ENCODE data around the gene RAB30. TPM values are rescaled to one million over a fixed set of nuclear protein-coding genes. Genes with fewer than 3 reads are reported as not detected.
A peak's percentile ranks its signal among the peaks of the same experiment; 100 is the strongest.

RAB30 gene
- total RNA-seq, 2 experiments from 2014 or later: 11.9 to 14.3 TPM

DNA sequence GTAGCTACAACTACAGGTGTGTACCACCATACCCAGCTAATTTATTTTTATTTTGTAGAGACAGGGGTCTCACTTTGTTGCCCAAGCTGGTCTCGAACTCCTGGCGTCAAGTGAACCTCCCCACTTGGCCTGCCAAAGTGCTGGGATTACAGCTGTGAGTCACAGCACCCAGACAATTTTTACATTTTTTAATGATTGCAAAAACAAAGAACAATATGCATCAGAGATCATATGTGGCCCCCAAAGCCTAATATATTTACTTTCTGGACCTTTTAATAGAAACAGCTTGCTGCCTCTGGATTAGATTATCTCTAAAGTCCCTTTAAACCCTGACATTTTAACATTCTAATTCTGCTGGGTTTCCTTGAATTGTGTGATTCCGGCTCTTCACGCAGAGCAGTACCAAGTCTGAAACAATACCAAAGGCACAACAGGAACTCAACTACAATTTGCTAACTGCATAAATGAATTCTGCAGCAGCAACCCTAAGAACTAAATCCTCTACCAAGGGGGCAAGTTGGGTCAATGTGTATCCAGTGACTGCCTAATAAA, 25.0 kb downstream of the RAB30 start:
- no peak for DNase-seq
- no peak overlapping the region for H3K4me3 Mint-ChIP-seq

DNA sequence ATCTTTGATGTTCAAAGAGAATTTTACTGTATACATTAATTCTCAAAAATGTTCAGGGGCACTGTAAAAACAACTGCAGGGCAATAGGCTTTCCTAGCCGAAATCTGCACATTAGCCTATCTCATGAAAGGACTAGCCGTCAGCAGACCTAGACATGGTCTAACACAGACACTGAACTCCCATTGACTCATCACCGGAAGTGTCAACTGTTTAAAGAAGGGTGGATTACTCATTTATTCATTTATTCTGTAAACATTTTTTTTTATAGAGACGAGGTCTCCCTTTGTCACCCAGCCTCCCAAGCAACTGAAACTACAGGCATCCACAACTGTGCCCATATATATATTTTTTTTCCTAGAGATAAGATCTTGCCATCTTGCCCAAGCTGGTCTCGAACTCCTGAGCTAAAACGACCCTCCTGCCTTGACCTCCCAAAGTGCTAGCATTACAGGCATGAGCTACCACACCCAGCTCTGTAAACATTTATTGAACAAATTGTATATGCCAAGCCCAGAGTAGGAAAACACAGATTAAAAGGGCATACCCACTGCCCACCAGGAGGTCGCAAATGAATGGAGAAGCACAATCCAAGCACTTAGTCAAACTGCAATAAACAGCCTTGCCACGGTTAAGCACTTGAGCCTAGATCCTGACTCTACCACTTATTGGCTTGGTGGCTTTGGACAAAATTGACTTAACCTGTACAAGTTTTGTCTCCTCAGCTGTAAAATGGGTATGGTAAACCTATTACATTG, 26.6 kb downstream of the RAB30 start:
- POLR2A ChIA-PET: no interaction called here
- H3K9me3 Mint-ChIP-seq: no peaks in the 10 kb centered on the region
- peaks cover 8% of the 10 kb centered on the region for H3K4me1 Mint-ChIP-seq
- no peak overlapping the region for H3K27ac Mint-ChIP-seq
- H3K4me3 Mint-ChIP-seq: no peak overlapping the region
- peaks cover 2% of the 10 kb centered on the region for H3K36me3 Mint-ChIP-seq
- H3K27me3 Mint-ChIP-seq: no peaks in the 10 kb centered on the region
- ATAC-seq (ENCODE audit: low read depth): no peak
- DNase-seq: no peak

More for the DNA sequence above, 25.0 kb downstream of the RAB30 start:
- Mint-ChIP-seq H3K4me1 (peaks cover 6% of the 10 kb centered on the region), H3K36me3 (peaks cover 8% of the 10 kb centered on the region), H3K27me3 (no peaks in the 10 kb centered on the region), H3K9me3 (peaks cover 5% of the 10 kb centered on the region), H3K27ac (no peak overlapping the region)
- POLR2A ChIA-PET: no interaction called here
- no peak for ATAC-seq (ENCODE audit: low read depth)

DNA sequence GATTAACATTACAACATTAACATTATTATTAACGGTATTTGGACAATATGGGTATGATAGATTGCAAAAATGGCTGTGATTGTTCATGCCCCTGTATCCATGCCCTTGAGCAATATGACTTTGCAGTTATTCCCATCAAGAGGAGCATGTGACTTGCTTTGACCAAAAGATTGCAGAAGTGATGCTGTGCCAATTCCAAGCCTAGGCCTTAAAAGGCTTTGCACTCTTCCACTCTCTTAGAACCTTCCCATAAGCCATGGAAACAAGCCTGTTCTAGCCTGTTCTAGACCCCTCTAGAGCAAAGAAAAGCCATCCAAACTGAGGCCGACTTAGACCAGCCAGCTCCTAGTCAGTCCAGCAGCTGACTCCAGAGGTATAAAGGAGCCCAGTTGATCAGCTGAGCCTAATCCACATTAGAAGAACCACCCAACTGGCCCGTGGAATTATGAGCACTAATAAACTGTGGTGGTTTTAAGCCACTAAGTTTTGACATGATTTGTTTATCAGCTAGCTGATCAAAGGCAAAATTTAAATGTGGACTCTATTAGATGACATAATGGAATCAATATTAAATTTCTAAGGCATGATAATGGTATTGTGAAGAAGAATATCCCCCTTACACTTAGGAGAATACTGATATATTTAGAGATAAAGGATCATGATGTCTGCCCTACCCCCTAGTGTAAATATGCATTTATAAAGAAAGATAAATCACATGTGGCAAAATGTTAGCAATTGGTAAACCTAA, 28.6 kb downstream of the RAB30 start:
- Mint-ChIP-seq H3K9me3 (peaks cover 5% of the 10 kb centered on the region), H3K27ac (no peak overlapping the region), H3K4me3 (no peak overlapping the region), H3K27me3 (no peaks in the 10 kb centered on the region), H3K4me1 (peaks cover 17% of the 10 kb centered on the region), H3K36me3 (peaks cover 12% of the 10 kb centered on the region)
- no peak for DNase-seq
- ATAC-seq (ENCODE audit: low read depth): no peak
- POLR2A ChIA-PET: no interaction called here

DNA sequence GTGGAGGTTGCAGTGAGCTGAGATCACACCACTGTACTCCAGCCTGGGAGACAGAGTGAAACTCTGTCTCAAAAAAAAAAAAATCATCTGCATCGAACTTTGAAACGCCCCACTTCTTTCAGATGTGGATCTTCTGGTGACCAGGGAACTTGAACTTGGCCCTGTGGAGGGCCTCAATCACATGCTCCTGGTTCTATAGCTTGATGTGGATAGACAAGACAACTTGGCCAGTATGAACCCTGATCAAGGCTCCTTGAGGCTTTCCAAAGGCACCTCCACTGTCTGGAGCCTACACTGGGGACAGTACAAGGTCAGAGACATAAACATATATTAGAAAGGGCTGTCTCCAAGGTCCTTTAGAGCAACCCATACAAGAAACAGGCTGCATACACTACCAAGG, 30.6 kb downstream of the RAB30 start:
- Mint-ChIP-seq H3K27ac (no peak overlapping the region), H3K4me1 (peaks cover 18% of the 10 kb centered on the region), H3K36me3 (peaks cover 19% of the 10 kb centered on the region), H3K4me3 (no peak overlapping the region), H3K9me3 (peaks cover 12% of the 10 kb centered on the region), H3K27me3 (no peaks in the 10 kb centered on the region)
- ATAC-seq (ENCODE audit: low read depth) (no peak), DNase-seq (no peak)
- POLR2A ChIA-PET: no interaction called here

DNA sequence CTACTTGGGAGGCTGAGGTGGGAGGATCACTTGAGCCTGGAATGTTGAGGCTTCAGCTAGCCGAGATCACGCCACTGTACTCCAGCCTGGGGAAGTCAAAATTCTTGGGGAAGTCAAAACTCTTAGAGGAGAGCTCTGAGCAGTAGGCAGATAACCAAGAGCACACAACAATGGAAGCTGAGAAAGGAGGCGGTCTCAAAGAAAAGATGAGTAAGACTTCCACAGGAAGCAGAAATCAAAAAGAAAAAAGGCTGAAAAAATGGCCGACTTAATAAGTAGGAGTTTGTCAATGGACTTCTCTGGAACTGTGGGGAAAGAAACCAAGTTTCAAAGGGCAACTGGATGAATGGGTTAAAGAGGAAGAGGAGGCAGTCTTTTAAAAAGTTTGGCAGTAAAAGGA, 32.1 kb downstream of the RAB30 start:
- peaks cover 29% of the 10 kb centered on the region for H3K4me1 Mint-ChIP-seq
- H3K27me3 Mint-ChIP-seq: no peaks in the 10 kb centered on the region
- peaks cover 19% of the 10 kb centered on the region for H3K36me3 Mint-ChIP-seq
- no peak overlapping the region for H3K4me3 Mint-ChIP-seq
- DNase-seq (no peak), ATAC-seq (ENCODE audit: low read depth) (no peak)
- peaks cover 12% of the 10 kb centered on the region for H3K9me3 Mint-ChIP-seq
- H3K27ac Mint-ChIP-seq: peak overlapping the region; percentile 42
- POLR2A ChIA-PET: no interaction called here

DNA sequence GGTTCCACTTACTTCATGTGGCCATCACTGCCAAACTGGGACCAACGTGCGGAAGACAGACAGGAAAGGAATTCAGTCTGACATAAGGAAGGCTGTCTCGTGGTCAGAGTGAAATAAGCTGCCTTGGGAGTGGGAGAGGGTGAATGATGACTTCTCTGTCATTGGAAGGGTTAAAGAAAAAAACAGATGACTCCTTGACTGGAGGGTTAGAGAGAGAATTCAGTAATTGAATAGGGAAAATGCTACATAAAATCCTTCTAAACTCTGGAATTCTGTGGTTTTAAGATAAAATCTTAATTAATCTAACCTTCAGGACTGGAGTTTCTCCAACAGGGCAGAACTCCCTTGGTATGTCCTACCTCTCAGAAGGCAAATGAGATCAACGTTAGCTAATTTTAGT, 33.8 kb downstream of the RAB30 start:
- peaks cover 19% of the 10 kb centered on the region for H3K36me3 Mint-ChIP-seq
- H3K27ac Mint-ChIP-seq: no peak overlapping the region
- DNase-seq (no peak), ATAC-seq (ENCODE audit: low read depth) (no peak)
- H3K4me1 Mint-ChIP-seq: peaks cover 40% of the 10 kb centered on the region
- POLR2A ChIA-PET: no interaction called here
- peaks cover 12% of the 10 kb centered on the region for H3K9me3 Mint-ChIP-seq
- H3K27me3 Mint-ChIP-seq: no peaks in the 10 kb centered on the region
- H3K4me3 Mint-ChIP-seq: no peak overlapping the region

DNA sequence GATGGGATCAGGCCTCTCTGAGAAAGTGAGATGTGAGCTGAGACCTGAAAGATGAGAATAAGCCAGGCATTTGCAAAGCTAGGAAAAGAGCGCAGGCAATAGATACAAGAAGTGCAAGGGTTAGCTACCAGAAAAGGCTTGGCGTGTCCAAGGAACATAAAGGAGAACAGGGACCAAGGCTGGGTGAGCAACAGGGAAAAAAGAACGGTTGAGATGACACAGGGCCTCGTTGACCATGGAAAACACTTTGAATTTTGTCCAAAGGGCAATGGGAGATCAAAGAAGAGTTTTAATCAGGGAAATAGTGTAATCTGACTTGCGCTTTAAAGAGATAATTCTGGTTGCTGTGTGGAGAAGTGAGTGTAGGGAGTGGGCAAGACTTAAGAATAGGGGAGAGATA, 35.0 kb downstream of the RAB30 start:
- ATAC-seq (ENCODE audit: low read depth) (no peak), DNase-seq (no peak)
- Mint-ChIP-seq H3K4me3 (no peak overlapping the region), H3K27me3 (no peaks in the 10 kb centered on the region), H3K9me3 (peaks cover 12% of the 10 kb centered on the region), H3K27ac (no peak overlapping the region), H3K36me3 (peaks cover 21% of the 10 kb centered on the region), H3K4me1 (peaks cover 40% of the 10 kb centered on the region)
- POLR2A ChIA-PET: no interaction called here

DNA sequence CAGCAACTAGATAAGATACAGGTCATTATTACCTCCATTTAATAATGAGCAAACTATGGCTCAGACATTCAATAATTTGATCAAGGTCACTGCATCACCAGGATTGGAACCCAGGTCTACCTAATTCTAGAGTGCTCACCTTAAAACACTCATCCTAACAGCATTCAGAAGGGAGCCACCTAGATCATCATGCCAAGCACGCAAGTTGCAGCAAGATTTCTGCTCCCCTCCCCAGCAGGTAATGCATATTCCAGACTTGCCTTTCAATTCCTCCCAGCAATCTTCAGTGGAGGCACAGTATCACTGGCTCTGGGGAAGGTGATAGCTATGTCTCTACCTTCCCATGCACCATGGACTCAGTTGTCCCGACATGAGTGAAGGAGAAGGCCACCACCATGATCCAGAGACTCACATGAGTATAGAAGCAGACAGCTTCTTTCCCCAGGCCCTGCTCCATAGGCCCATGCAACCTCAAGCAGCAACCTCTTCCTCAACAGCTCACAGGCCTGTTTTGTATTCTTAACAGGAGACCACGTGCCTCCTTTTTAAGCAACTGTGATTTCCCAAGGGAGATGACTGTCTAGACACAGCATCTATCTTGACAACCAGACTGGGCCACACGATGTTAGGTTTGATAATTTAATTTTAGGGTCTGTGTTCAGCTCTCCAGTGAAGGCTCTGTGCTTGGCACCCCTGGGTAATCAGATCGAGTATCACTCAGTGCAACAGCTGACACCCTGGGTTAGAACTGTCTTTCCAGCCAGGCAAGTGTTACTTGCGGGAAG, 36.4 kb downstream of the RAB30 start:
- Mint-ChIP-seq H3K9me3 (peaks cover 12% of the 10 kb centered on the region), H3K36me3 (peaks cover 21% of the 10 kb centered on the region), H3K27me3 (no peaks in the 10 kb centered on the region), H3K4me1 (peaks cover 38% of the 10 kb centered on the region), H3K27ac (peak overlapping the region; percentile 26), H3K4me3 (no peak overlapping the region)
- POLR2A ChIA-PET: interaction anchor here (0.7 to 1.1 kb wide), 2 partner anchors 28 to 84 kb away, joined by 3 read pairs; no protein-coding TSS in a partner anchor
- no peak for DNase-seq
- ATAC-seq (ENCODE audit: low read depth): no peak

DNA sequence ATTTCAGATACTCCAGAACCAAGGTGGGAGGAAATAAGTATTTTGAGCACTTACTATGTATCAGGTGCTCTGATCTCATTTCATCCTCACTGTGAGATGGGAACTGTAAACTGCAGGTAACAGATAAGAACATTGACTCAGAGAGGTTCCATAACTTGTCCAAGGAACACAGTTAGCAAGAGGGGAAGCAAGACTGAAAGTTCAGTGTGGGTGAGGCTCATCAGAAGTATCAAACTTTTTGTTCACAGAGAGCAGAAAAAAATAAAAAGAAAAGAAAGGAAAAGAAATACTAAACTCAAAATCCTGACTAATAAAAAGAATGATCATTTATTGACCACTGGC, 37.1 kb downstream of the RAB30 start:
- POLR2A ChIA-PET: interaction anchor here (1.1 to 1.2 kb wide), 2 partner anchors 9 to 29 kb away, joined by 3 read pairs; no protein-coding TSS in a partner anchor
- ATAC-seq (ENCODE audit: low read depth): no peak
- Mint-ChIP-seq H3K36me3 (peaks cover 17% of the 10 kb centered on the region), H3K4me1 (peaks cover 33% of the 10 kb centered on the region), H3K9me3 (peaks cover 7% of the 10 kb centered on the region), H3K27ac (no peak overlapping the region), H3K4me3 (peak overlapping the region; percentile 1), H3K27me3 (no peaks in the 10 kb centered on the region)
- no peak for DNase-seq

DNA sequence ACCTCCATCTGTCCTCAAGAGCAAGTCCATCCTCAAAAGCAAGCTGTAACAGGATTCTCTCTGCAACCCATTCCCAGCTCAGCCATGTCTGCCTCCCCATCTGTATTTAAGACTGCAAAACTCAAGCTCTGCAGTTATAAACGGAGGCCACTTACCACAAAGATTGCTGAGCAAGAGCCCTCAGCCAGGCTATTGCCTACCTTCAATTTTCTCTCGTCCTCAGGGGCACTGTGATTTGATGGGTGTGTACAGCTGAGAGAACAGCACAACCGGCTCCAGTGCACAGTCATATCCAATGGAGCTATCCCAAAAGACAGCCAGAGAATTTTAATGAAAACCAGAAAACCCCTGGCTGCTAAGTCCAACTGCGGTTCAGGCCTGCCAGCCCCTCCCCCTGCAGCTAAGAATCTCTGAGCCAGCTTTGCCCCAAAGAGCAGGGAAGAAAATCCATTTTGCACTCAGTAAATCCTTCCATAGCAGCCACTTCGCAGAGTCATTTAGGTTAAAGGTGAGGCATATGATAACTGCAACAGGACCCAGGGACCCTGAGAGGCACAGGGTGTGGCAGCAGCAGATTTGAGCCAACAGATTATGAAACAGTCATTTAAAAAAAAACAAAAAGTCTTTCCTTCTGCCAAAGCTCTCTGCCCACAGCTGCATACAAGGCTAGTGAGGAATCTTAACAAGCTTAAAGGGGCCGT, 37.6 kb downstream of the RAB30 start:
- no peak for ATAC-seq (ENCODE audit: low read depth)
- Mint-ChIP-seq H3K27me3 (no peaks in the 10 kb centered on the region), H3K4me3 (no peak overlapping the region), H3K36me3 (peaks cover 12% of the 10 kb centered on the region), H3K27ac (no peak overlapping the region), H3K9me3 (peaks cover 7% of the 10 kb centered on the region), H3K4me1 (peaks cover 30% of the 10 kb centered on the region)
- POLR2A ChIA-PET: interaction anchor here (1.1 to 1.2 kb wide), 2 partner anchors 9 to 29 kb away, joined by 3 read pairs; no protein-coding TSS in a partner anchor
- no peak for DNase-seq

DNA sequence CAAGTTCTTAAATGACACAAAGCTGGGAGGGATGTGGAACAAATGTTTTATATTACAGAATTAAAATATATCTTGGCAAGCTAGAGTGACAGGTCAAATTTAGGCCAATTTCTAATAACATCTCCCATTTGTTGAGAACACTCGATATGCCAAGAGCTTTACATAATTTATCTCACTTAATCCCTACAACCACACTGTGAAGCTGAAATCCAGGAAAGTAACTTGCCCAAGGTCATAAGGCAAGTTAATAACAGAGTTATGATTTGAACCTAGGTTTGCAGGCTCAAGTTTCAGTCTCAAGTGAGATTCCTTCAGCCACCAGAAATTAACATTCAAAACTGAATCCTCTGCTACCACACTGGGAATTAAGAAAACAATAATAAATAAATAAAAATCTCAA, 38.3 kb downstream of the RAB30 start:
- no peak overlapping the region for H3K27ac Mint-ChIP-seq
- H3K36me3 Mint-ChIP-seq: peaks cover 12% of the 10 kb centered on the region
- no peaks in the 10 kb centered on the region for H3K27me3 Mint-ChIP-seq
- DNase-seq: no peak
- peaks cover 32% of the 10 kb centered on the region for H3K4me1 Mint-ChIP-seq
- H3K4me3 Mint-ChIP-seq: no peak overlapping the region
- peaks cover 7% of the 10 kb centered on the region for H3K9me3 Mint-ChIP-seq
- POLR2A ChIA-PET: interaction anchor here (1.2 kb wide), 1 partner anchor 8 kb away, joined by 3 read pairs; no protein-coding TSS in a partner anchor
- ATAC-seq (ENCODE audit: low read depth): no peak

DNA sequence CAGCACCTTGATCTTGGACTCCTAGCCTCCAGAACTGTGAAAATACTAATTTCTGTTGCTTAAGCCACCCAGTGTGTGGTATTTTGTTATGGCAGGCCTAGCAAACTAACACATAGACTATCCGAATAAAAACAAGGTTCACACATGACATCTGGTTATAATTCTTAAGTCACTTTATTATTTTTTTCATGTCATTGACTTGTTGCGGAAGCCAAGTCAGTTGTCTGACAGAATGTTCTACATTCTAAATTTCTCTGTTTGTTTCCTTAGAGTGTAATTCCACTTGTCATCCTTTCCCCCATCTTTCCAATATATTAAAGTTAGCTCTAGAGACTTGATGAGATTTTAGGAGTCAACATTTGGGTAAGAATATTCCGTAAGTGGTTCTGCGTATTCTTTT, 40.6 kb downstream of the RAB30 start:
- POLR2A ChIA-PET: no interaction called here
- peaks cover 6% of the 10 kb centered on the region for H3K36me3 Mint-ChIP-seq
- ATAC-seq (ENCODE audit: low read depth) (no peak), DNase-seq (no peak)
- H3K4me3 Mint-ChIP-seq: no peak overlapping the region
- peaks cover 29% of the 10 kb centered on the region for H3K4me1 Mint-ChIP-seq
- peaks cover 1% of the 10 kb centered on the region for H3K9me3 Mint-ChIP-seq
- H3K27me3 Mint-ChIP-seq: no peaks in the 10 kb centered on the region
- no peak overlapping the region for H3K27ac Mint-ChIP-seq

DNA sequence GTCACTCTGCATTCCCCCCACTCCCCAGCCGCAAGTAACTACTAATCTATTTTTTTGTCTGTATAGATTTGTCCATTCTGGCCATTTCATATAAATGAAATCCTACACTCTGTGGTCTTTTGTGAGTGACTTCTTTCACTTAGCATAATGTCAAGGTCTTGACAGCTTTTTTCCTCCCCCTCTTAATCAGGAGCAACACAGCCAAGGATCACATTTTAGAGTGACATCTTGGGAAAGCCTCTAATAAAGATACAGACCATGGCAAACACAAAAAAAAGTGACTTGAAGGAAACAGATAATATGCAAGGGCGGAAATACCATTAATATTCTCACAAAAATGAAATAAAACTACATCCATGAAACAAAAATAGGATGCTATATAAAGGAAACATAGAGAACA, 43.9 kb downstream of the RAB30 start:
- Mint-ChIP-seq H3K27ac (no peak overlapping the region), H3K27me3 (no peaks in the 10 kb centered on the region), H3K4me1 (peaks cover 24% of the 10 kb centered on the region), H3K9me3 (peaks cover 1% of the 10 kb centered on the region), H3K4me3 (no peak overlapping the region), H3K36me3 (peaks cover 8% of the 10 kb centered on the region)
- DNase-seq: no peak
- no peak for ATAC-seq (ENCODE audit: low read depth)
- POLR2A ChIA-PET: no interaction called here
